HG03175 (cell line): ENCODE data around the gene MRPS30.
"Not testable (repeated sequence)": the region's sequence is repeated elsewhere in the genome, so short reads cannot be mapped to it uniquely, and the experiment has no call there.

Source experiments
- ATAC-seq: cut with Tn5 transposase; IDR thresholded peaks from one replicate; pipeline ENCODE4 v1.9.1; 2021; ENCODE audit warnings: mild to moderate bottlenecking, moderate library complexity; ENCODE audit not compliant: unreplicated experiment

MRPS30 gene

GRCh38 chr5:44814761-44815160 lies 6.0 kb downstream of the MRPS30 start:
- ATAC-seq, result no peak

DNA sequence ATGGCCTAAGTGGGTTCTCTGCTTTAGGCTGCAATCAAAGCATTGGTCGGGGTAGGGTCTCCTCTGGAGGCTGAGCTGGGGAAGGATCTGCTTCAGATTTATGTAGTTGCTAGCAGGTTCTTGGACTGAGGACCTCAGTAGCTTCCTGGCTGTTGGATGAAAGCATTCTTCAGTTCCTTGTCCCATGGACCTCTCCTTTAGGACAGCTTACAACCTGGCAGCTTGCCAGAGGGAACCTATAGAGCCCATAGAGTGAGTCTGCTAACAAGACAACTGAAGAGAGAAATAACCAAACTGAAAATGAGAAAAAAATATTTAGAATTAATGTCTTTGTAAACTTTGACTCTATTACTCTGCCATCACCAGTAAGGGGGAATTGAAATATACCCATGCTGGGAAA lies 12.4 kb downstream of the MRPS30 start:
- ATAC-seq, result no peak

DNA sequence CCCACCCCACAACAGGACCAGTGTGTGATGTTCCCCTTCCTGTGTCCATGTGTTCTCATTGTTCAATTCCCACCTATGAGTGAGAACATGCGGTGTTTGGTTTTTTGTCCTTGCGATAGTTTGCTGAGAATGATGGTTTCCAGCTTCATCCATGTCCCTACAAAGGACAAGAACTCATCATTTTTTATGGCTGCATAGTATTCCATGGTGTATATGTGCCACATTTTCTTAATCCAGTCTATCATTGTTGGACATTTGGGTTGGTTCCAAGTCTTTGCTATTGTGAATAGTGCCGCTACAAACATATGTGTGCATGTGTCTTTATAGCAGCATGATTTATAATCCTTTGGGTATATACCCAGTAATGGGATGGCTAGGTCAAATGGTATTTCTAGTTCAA lies 15.9 kb downstream of the MRPS30 start:
- ATAC-seq, result not testable (repeated sequence)

DNA sequence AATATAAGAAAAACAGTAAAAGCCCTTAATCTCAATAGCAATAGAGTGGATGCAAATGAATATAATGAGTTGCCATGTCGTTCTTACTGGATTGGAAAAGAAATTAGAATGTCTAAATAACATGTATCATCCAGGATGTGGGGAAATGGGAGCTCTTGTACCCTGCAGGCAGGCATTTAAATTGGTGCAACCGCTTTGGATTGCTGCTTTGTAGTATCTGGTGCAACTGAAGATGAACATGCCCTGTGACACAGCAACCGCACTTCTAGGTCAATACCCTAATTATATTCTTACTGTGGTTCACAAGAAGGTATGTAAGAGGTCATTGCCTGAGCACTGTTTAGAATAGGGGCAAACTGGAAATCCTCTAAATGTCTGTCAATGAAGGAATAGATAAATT lies 18.9 kb downstream of the MRPS30 start:
- no peak for ATAC-seq

- no peak for ATAC-seq
These were observed 20.0 kb downstream of the MRPS30 start for GRCh38 chr5:44828719-44829118.

GRCh38 chr5:44830951-44831350 lies 22.2 kb downstream of the MRPS30 start:
- ATAC-seq, result no peak

DNA sequence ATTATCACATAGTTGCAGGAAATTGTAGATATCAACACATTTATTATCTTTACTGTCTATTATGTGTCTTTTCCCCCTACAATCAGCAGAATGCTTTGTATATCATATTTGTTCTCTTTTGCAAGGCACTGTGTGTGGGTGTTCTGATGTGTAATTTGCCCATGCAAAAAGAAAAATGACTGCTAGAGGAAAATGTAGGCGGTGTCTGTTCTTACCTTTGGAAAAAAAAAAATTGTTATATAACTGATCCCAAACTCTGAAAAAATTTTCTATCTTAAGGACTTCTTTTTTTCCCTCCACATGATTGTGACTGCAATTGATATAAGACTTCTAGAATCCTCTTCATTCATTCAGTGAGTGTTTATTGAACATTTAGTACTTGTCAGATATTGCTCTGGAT lies 24.5 kb downstream of the MRPS30 start:
- no peak for ATAC-seq

GRCh38 chr5:44835693-44836092 lies 26.9 kb downstream of the MRPS30 start:
- ATAC-seq, result no peak

GRCh38 chr5:44839018-44839681 lies 30.4 kb downstream of the MRPS30 start:
- ATAC-seq, result no peak

- ATAC-seq, result no peak
These were observed 33.9 kb downstream of the MRPS30 start for GRCh38 chr5:44842496-44843282.

DNA sequence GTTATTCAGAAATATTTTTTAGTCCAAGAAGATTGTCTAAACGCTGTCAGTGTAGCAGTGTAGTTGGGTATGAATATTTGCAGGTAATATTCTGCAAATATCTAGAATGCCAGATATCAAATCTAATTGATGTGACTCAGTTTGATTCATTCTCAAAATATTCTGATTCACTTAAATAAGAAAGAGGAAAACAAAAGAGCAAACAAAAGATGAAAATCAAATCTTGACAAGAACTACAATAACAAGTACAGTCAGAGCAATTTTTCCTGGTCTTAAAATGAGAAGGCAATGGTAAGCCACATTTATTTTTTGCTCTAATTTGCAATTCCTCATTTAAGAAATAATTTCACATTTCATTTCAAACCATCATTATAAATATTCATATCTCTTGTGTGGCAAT lies 36.0 kb downstream of the MRPS30 start:
- ATAC-seq, result no peak

DNA sequence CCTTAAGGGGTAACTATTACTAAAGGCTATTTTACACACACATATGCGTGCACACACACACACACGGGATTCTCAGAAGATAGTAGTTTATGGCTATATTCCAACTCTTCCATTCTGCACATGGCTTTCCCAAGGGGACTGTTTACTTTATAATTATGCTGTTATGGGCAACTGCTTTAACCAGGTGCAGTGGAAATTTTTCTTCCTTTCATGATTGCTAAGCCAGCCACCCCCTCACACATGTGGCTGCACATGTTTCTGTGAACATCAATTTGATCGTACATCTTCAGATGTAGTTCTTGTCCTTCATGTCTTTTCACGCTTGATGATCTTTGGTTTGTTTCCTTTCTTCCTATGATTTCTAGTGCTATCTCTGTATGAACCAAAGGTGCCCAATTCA lies 37.0 kb downstream of the MRPS30 start:
- ATAC-seq, result no peak

DNA sequence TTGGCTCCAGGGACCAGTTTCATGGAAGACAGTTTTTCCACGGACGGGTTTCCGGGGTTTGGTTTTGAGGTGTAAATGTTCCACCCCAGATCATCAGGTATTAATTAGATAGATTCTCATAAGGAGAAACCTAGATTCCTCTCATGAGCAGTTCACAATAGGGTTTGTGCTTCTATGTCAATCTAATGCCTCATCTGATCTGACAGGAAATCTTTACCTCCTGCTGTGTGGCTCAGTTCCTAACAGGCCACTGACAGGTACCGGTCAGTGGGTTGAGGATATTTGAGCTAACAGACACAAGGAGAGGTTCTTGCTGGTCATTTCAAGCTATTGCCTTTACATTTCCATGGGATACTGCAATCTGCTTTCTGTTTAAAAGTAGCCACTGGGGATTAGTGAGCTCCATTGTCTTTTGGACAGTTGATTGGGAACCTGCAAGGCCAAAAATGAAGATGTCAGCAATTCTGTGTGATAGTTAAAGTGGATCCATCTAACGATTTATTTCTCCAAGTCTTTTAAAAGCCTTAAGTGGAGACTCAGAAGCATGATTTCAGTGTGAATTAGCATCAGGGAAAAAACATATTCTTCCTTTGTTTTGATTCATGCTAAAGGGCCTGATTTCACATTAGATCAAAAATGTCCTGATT lies 38.6 kb downstream of the MRPS30 start:
- no peak for ATAC-seq

GRCh38 chr5:44860267-44860666 lies 51.5 kb downstream of the MRPS30 start:
- ATAC-seq, result no peak

DNA sequence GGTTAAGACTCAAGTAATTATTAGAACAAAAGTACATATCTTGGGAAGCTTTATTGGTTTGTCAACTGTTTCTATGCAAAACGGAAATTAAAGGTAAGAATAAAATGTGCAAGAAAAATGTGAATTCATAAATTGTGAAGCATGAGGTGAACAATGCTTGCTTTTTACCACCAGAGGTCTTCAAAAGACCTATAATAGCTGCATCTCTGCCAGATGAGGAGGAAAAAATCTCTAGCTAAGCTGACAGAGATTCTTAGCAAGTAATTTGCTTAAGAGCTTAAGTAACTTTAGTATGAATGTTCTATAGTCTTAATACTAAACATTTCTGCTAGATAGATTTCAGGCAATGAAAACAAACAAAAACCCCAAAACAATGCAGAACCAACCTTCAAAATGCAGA lies 54.1 kb downstream of the MRPS30 start:
- peak; percentile 75 for ATAC-seq
